Inflammatory macrophage treated with lipopolysaccharide for 1 hour (primary cell): ENCODE measurements around the gene TBC1D32.
"Not testable (repeated sequence)": the region's sequence is repeated elsewhere in the genome, so short reads cannot be mapped to it uniquely, and the experiment has no call there.

ENCODE experiments used
- DNase-seq, 2 donors: peaks; one replicate each; pipeline ENCODE4 v3.0.0-alpha.2; 2020 to 2022

Gene TBC1D32

DNA sequence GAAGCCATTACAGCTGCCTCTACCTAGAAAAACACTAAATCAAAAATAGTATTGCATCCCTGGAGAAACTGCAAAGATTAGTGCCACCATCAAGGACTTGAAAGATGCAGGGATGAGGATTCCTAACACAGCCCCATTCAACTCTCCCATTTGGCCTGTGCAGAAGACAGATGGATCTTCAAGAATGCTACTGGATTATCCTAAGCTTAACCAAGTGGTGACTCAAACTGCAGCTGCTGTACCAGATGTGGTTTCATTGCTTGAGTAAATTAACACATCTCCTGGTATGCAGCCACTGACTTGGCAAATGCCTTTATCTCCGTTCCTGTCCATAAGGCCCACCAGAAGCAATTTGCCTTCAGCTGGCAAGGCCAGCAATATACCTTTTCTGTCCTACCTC is 117.4 kb downstream of the TBC1D32 start:
- DNase-seq, result no peak

DNA sequence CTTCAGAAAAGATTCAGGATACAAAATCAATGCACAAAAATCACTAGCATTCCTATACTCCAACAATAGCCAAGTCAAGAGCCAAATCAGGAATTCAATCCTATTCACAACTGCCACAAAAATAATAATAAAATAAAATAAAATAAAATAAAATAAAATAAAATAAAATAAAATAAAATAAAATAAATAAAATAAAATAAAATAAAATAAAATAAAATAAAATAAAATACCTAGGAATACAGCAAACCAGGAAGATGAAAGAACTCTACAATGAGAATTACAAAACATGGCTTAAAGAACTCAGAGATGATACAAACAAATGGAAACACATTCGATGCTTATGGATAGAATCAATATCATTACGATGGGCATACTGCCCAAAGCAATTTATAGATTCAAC is 120.9 kb downstream of the TBC1D32 start:
- not testable (repeated sequence) for DNase-seq

DNA sequence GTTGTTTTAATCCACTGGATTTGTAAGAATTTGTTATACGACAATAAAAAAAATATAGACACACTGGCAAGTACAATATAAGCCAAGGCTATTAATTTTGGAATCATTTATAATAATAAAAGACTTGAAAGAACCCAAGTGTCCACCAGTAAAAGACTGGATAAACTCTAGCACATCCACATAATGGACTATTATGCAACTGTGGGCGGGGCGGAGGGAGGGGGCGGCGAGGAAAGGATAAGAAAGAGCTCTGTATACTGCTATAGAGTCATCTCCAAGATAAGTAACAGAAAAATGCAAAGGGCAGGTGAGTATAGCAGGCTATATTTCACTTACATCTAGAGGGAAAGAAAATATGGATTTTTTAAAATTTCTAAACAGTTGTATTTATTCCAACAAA is 123.3 kb downstream of the TBC1D32 start:
- no peak for DNase-seq

DNA sequence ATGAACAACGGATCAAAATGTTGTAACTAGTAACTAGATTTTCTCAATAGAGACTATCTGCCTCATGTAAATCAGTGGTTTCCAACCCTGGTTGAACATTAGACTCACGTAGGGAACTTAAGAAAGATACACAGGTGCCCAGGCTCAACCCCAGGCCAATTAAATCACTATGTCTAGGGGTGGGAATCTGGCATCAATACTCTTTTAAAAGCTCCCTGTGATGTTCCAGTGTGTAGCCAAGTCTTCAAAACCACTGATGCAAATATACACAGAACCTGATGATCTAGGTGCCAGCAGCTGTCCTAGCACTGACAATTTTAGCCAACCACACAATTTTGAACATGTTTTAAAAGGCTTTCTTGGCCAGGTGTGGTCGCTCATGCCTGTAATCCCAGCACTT is 128.7 kb downstream of the TBC1D32 start:
- no peak for DNase-seq

DNA sequence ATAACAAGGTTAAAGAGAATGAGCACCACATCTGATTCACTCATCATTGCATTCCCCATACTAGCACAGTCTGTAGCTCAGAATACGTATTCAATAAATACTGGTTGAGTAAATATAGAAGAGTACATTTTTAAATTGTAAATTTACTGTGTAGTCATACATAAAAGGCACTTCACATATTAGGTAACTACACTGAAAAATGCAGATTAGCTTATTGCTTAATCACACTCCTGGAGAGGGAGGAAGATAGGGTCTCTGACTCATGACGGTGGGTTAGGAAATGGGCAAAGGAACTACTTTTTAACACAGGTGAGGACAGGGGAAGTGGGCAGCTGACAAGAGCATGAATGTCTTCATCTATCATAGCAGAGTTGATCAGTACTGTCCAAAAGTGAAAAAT is 133.2 kb downstream of the TBC1D32 start:
- DNase-seq, result no peak

DNA sequence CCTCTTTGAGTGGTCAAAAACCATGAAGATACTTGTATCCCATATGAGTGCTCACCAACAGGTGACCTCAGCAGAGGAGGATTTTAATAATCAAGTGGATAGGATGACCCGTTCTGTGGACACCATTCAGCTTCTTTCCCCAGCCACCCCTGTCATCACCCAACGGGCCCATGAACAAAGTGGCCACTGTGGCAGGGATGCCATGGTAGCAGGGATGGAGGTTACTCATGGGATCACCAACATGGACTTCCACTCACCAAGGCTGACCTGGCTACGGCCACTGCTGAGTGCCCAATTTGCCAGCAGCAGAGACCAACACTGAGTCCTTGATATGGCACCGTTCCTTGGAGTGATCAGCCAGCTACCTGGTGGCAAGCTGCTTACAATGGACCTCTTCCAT is 138.2 kb downstream of the TBC1D32 start:
- DNase-seq, result not testable (repeated sequence)

DNA sequence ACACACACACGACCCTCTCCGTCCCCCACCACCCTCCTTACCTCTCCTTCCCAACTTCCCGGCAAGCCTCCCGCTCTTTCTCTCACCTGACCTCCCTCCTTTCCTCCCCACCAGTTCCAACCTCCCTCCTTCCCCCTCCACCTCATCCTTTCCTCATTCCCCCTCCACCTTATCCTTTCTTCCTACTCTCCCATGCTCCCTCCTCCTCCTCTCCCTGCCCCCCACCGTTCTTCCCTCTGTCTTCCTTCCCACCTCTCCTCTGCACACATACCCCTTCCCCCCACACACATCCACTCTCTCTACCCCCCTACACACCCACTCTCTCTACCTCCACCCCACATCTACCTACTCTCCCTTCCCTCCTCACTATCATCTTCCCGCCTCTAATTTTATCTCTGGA is 144.2 kb downstream of the TBC1D32 start:
- DNase-seq, result no peak

DNA sequence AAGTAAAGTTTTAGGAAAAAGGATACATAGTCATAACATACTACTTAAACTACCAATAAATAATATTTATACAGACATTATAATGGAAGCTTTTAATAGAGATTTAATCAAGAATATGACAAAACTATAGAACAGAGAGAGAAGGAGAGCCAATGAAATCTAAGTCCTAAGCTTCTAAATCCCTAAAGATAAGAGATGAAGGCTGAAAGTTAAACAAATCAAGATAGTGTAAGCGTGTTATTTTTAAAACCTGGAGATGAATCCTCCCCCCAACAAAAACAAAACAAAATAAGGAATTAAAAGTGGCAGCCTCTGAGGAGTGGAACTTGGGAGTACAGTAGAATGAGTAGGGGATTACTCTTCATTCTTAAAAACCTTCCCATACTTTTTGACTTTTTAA is 145.9 kb downstream of the TBC1D32 start:
- DNase-seq, result no peak

DNA sequence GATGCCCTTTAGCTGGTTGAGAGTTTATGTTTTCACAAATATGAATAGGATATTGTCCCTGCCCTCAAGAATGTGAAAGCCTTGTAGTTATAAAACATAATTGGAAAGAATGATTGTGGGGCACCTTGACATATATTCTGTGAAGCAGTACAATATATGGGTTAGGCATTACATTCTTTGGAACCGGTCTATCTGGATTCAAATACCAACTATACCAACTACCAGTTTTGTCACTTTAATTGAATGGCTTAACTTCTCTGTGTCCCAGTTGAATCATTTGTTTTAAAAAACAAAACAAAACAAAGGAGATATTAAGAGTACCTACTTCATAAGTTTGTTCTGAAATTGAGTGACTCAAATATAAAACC is 146.5 kb downstream of the TBC1D32 start:
- no peak for DNase-seq

DNA sequence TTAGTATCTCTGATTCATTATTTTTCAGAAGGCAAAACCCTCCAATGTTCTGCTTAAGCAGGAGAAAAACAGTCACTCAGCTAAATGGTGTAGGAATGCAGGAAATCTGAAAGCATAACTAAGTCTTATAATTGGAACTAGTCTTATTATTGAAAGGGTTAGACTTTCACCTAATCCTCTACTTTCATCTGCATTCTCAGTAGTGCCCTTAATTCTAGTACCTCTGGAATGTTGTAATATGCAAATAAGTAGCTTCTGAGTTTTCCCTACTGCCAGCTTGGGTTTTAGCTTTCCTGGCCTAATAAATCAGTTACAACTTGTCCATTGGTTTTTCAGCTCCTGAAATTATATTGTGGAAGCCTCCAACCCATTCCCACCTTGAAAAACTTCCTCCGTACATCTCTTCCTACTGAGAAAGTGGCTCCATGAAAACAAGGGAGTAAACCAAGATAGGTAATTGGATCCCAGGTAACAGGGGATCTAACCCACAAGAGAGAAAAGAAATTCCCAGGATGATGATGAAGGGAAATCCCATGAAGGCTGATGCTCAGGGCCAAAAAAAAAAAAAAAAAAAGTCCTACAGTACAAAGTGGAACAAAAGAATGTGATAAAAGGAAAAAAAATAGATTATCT is 147.0 kb downstream of the TBC1D32 start:
- DNase-seq, result no peak

DNA sequence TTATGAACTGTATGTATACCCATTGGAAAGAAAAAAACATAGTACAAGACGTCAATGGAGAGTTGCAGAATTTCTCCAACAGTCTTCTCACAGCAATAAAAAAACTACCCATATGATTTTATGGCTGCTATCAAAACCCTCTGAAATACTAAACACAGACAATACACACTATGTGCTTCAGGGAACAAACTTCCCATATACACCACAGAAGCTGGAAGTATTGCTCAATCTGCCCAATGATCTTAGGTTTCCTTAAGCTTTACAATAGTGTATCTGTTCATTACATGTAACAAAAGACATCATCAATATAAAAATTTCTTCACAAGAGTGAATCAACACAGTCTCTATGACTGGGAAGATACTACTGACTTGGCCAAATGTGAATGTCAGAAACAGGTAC is 150.5 kb downstream of the TBC1D32 start:
- no peak for DNase-seq

DNA sequence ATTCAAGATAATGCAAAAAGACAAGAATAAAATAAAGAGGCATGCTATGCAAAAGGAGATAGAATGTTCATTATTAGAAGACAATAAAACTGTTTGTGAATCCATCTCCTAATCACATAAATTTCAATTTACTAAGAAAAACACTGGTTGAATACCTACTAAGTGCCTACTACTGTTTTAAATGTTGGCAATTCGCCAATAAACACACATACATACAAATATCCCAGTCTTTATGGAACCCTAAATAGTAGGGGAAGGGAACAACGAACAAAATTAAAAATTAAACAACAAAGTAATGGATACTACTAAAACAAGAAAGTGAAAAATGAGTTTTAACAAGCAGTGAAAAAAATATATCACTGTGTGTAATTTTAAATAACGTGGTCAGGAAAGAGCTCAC is 158.5 kb downstream of the TBC1D32 start:
- no peak for DNase-seq

DNA sequence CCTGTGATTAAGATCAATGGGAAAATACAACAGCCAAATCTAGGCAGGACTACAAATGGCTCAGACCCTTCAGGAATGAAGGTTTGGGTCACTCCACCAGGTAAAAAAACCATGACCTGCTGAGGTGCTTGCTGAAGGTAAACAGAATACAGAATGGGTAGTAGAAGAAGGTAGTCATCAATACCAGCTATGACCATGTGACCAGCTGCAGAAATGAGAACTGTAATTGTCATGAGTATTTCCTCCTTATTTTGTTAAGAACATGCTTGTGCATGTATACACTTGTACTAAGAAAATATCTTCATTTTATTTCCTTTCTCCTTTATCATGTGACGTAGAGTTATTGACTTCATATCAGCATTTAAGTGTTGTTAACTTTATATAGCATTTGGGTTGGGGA is 161.8 kb downstream of the TBC1D32 start:
- not testable (repeated sequence) for DNase-seq

DNA sequence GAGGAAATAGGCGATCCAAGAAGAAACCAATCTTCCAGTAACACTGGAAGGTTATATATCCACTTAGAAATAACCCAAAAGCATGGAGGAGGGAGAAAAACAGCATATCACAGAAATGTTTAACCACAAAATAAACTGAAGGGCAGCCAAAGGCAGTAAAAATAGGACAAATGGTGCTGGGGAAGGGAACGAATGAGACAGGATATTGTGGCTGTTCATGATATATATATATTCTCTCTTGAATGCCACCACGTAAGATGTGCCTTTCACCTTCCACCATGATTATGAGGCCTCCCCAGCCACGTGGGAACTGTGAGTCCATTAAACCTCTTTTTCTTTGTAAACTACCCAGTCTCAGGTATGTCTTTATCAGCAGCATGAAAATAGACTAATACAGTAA is 162.4 kb downstream of the TBC1D32 start:
- DNase-seq, result no peak

DNA sequence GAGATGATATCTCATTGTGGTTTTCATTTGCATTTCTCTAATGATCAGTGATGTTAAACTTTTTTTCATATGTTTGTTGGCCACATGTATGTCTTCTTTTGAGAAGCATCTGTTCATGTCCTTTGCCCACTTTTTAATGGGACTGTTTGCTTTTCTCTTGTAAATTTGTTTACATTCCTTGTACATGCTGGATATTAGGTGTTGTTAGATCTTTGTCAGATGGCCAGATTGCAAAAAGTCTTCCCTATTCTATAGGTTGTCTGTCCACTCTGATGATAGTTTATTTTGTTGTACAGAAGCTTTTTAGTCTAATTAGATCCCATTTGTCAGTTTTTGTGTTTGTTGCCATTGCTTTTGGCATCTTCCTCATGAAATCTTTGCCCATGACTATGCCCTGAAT is 172.4 kb downstream of the TBC1D32 start:
- no peak for DNase-seq

DNA sequence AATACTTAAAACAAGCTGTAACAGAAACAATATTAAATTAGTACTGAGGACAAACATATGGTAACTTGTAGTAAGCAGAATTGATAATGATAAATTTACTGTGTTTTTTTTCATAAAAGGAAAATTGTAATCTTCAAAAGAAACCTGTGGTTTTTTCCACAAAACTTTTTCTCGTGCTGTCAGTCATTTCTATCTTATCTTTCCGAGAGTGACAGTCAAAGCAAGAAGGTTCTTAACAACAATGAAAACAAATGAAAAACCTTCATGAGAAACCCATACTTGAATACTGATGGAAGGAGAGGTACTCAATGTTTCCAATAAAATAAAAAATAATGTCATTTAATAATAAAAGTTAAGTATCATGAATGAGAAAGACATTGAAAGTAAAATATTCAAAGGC is 174.0 kb downstream of the TBC1D32 start:
- no peak for DNase-seq

DNA sequence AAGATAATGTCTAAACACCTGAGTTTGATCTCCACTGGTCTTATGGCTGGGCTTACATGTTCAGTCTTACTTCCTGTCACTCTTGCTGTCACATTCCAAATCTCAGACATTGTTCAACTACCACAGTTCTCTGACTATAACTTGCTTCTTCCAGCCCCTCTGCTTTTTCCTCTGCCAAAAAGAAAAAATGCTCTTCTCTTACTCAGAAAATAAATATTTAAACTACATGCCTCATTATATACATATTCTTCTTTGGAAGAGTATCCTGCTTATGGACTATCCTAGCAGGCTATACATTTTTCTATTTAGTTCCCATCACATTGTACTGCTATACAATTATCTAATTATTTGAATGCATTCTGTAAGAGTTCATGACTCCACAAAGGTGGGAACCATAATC is 175.4 kb downstream of the TBC1D32 start:
- no peak for DNase-seq

DNA sequence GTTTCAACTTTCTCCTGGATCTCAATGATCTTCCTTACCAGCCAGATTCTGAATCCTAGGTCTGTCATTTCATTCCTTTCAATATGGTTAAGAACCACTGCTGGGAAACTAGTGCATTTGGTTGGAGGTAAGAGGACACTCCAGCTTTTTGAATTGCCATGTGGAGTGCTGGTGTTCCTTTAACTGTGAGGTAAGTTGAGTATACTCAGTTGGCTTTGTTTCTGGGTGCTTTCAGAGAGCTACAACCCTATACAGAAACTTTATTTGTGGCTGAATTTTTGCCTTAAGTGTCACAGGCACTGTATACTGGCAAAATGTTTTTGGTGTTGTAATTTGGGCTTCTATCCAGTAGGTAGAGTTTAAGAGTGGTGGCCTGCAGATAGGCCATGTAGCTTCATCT is 175.8 kb downstream of the TBC1D32 start:
- no peak for DNase-seq

DNA sequence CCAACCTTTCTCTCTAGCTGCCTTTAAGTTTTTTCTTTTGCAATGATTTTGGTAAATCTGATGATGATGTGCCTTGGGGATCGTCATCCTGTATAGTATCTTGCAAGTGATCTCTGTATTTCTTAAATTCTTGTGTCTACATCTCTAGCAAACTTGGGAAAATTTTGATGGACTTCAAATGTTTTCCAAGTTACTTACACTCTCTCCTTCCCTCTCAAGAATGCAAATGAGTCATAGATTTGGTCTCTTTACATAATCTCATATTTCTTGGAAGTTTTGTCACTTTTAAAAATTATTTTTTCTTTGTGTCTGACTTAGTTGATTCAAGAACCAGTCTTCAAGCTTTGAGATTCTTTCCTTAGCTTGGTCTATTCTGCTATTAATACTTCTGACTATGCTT is 176.4 kb downstream of the TBC1D32 start:
- DNase-seq, result no peak

DNA sequence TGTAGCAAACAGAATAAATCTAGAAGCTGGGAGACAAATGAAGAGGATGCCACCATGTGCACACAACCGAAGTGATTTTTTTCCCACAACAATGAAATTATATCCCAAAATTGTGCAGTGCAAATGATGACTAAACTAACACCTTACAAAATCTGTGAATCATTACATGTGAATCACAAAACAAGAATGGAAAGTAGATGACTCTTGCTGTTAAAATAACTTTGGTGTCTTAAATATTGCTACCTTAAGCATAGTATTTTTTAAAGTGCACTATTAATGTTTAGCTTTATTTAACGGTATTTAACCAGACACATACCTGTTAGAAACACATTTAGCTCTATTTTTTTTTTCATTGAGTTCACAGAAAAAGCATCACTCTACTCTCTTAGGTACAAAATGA is 190.8 kb downstream of the TBC1D32 start:
- DNase-seq, result no peak

DNA sequence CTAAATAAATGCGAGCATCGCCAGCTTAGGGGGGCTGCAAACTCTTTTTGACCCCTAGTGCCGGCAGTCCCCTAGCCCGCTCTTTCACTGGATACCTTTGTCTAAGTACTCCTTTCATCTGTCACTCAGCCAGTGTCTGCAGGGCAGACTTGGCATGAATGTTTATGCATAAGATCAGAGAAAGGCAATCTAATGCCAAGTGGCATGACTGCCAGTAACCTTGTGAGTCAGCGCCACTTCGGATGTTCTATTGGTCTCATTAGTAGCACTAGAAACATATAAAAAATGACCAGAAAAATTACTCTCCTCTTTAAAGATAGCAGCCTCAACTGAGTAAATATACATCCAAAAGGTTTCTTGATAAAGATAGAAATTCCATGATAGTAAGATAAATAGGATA is 192.2 kb downstream of the TBC1D32 start:
- no peak for DNase-seq

DNA sequence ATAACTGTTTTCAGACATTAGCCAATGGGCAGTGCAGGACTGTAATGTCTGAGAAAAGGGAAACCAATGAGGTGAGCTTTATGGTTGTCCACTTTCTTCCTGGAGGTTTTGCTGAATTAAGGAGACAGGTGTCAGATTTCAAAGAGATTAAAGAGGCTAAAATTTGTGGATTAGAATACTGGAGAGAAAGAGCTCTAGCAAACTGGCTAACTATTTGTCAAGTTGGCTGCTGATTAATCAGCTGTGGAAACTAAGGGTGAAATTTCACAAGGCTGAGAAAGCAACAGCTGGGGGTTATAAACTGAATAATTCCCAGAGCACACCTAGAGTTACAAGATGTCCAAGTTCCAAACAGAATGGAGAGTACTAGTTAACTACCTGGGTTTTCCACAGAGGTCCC is 198.9 kb downstream of the TBC1D32 start:
- DNase-seq, result no peak

DNA sequence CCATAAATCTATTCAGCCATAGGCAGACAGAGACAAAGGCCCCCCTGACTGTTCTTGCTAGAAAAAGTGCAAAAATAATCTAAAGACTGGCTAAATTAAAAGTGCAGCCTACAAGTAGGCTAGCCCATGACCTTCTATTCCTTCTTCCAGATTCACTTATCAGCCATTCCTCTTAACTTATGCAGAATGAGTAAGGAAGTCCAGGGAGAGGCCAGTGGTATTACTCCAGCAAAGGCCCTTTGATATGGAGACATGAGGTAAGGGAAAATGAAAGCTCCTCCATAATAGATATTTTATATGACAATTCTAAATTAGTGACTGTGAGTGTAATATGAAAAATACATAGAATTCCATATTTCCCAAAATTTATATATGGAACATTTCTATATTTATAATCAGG is 199.4 kb downstream of the TBC1D32 start:
- DNase-seq, result no peak

DNA sequence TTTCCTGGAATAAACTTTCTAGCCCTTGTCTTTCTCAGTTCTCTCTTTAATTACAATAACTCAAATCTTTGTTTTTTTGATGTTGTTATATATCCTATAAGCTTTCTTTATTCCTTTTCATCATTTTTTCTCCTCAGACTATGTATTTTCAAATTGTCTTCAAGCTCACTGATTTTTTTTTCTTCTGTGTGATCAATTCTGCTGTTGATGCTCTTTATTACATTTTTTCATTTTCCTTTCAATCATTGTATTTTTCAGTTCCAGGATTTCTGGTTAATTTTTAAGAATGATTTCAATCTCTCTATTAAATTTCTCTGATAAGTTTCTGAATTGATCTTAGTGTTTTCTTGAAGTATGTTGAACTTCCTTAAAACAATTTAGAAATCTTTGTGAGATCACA is 209.7 kb downstream of the TBC1D32 start:
- DNase-seq, result no peak

DNA sequence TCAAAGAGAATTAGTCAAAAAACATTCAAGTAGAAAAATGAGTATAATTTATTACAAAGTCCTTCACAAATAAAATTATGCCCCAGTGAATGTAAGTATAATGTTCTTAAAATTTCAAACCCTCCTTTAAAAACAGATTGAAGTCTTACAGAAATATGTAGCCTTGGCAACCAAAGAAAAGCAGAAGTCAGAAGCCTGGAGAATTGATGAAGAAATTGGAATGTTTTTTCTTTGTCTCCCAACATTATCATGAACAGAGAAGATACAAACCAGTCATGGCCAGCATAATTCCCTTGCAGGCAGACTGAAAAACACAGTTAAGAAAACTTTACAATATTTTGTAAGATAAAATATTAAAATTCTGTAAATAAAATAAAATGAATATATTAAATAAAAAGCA is 221.9 kb downstream of the TBC1D32 start:
- no peak for DNase-seq

DNA sequence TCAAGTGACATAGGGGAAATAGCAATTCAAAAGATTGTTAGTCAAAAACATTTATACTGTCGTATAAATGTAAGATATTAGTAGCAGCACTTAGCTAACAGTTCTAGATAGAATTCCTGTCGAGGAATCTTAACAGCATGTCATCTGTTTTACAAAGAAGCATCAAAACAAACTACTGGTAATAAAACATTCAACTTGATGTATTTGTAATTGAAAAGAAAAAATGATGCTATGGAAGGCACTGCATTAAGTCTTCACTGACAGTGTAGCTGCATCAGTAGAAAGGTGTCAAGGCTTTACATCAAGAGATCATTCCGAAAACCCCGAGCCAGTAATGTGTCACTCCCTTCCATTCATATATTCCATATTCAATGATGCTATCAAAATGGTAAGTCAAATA is 223.5 kb downstream of the TBC1D32 start:
- DNase-seq, result no peak
